Left ventricle myocardium superior (tissue), 1 donor: ENCODE data around the gene SLC39A5. TPM values are rescaled to one million over a fixed set of nuclear protein-coding genes. Genes with fewer than 3 reads are reported as not detected.
A peak's percentile ranks its signal among the peaks of the same experiment; 100 is the strongest.

ENCODE experiments used
- ATAC-seq: fragments of 200-7000 bp; cut with Tn5 transposase; one replicate; pipeline ENCODE4 v1.9.1; 2020; ENCODE audit warnings: mild to moderate bottlenecking, moderate library complexity
- DNase-seq: peaks from one replicate; pipeline ENCODE4 v3.0.0-alpha.2; 2020
- intact Hi-C: fragments of 100-400 bp; cut with micrococcal nuclease; formaldehyde crosslinking; loops from one replicate; pipeline ENCODE4 v1.11.0; 2022
- total RNA-seq: library from RNA; stranded (reverse); fragmentation: NEBNext Ultra II Directional; extraction: Animal tissue kit (Norgen Biotek cat#: 25700); gene quantifications from one replicate; pipeline ENCODE4 v1.2.1, GENCODE V29; 2021
- donor health status: DM: no; HTN: yes; CAD: no; lungs with severe emphysema.

SLC39A5 gene
- total RNA-seq, 1 donor from 2014 or later: not detected

DNA sequence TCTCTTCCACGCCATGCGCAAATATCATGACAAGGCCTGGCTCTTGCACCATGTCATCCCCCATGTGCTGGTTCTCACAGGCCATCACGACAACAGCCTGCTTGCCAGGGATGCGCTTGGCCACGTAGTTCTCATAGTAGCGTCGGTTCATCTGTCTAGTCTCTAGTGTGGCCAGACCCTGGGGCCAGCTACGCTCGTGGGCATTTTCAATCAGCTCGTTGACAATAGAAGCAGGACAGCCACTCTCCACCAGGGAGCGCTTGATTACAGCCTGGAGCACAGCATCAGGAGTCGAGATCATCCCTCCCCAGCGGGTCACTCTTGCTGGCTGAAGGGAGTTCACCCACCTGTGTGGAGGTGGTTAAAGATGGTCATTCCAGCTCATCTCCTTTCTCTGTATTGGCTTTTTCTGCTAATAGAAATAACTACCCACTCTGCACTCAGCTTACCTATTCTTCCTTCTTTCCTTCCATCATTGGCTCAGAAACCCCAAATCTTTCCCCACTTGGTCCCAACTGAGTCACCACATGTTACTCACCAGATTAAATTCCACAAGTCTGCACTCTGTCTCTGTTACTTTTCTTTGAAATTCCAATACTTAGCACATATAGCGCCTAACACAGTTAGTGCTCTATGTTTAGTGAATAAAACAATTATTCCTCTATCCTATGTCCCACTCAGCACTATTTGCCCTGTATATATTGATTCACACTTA, 23.2 kb upstream of the SLC39A5 start:
- ATAC-seq (peak; percentile 77), DNase-seq (peak; percentile 62)
- intact Hi-C loops: no loop called here

DNA sequence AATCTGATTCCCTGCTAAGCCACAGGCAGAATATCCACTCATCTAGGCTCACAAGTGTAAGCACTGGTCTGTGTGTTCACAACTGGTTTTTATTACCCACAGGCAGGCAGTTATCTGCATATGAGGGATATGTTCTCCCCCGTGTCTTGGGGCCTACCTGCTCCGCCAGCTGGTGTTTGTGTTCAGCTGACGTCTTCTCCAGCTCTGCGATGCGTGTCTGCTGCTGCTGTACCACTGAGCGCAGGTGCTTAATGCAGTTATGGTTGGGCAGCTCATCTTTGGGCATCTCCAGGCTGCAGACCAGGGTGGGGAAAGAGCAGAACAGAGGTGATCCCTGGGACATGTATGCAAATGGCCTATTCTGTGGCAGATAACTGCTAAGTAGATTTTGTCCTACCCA, 21.8 kb upstream of the SLC39A5 start:
- ATAC-seq: no peak
- intact Hi-C loops: no loop called here

DNA sequence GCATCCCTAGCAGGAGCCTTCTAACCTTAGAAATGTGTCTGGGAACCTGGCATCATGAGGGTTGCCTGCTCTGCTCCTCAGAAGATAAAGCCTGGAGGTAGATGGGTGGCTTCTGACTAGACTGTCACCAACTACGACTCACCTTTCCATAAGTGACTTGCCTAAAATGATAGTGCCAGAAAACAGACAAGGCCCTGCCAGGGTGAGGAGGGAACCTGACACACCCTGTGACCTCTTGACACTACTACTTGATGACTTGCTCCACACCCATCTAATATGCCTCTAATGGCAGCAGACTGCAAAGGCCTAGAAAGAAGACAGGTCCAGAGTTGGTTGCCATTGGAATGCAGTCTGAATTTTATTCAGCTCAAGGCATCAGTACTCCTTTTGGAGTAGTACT, 17.5 kb upstream of the SLC39A5 start:
- DNase-seq (no peak), ATAC-seq (no peak)
- intact Hi-C loops: no loop called here

More for the DNA sequence above, 21.8 kb upstream of the SLC39A5 start:
- no peak for DNase-seq

DNA sequence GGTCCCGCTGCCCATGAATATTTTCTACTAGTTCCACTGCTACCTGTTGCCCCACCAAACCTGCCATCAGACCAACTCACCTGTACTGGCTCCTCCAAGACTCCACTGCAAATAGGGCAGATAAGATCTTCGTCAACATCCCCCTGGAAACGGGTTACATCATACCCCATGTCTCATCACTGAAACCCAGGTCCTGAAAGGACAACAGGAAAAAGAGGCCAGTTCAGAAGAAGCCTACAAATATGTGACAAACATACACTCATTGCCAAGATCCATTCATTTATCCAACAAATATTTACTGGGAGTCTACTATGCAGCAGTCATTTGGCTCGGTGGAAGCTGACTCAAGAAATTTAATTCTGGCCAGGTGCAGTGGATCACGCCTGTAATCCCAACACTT, 16.0 kb upstream of the SLC39A5 start:
- ATAC-seq (no peak), DNase-seq (no peak)
- intact Hi-C loops: no loop called here

DNA sequence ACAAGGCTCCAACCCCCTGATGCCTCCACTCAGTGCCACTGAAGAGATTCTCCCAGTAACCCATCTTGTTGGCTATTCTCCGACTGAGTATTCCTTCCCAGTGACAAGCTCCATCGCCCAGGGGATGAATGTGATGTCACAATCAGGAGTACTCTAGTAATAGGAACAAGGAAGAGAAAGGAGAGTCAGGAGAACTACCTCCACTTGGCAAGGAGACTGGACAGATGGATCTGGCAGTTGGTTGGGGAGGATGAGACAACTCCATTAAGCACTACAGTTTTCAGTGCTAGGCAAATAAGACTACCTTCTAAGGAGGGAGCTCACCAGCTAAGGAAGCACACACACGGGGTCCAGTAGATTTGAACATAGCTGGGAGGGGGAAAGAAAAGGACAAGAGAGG, 13.4 kb upstream of the SLC39A5 start:
- no peak for ATAC-seq
- intact Hi-C loops: no loop called here
- DNase-seq: no peak

DNA sequence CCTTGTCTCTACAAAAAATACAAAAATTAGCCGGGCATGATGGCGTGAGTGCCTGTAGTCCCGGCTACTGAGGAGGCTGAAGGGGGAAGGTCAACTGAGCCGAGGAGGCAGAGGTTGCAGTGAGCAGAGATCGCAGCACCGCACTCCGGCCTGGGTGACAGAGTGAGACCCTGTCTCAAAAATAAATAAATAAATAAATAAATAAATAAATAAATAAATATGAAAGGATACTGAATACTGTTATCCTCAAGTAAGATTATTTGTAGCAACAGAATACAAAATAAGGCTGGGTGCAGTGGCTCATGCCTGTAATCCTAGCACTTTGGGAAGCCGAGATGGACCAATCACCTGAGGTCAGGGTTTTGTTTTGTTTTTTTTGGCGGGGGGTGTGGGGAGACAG, 10.0 kb upstream of the SLC39A5 start:
- intact Hi-C loops: no loop called here
- DNase-seq (no peak), ATAC-seq (no peak)

DNA sequence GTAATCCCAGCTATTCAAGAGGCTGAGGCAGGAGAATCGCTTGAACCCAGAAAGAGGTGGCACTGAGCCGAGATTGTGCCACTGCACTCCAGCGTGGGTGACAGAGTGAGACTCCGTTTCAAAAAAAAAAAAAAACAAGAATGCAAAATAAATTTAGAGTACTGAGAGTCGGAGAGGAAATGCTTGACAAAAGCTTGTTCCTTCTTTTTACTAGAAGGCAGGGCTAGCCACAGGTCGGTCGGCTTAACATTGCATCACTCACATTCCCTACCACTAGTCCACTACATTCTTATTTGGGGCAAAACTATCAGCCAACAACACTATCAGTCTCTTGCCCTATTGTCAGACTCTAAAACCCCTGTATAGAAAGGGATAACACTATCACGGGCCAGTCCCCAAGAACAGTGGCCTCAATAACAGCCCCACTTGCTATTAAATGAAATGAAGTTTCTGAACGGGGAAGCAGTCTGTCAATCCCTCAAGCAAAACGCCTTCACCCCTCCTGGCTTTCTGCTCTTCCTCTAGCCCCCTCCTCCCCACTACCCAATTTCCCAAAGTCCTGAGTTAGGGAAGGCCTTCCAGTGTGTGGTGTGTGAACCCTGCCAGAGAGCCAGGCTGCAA, 9.1 kb upstream of the SLC39A5 start:
- no peak for DNase-seq
- intact Hi-C loops: no loop called here
- no peak for ATAC-seq

DNA sequence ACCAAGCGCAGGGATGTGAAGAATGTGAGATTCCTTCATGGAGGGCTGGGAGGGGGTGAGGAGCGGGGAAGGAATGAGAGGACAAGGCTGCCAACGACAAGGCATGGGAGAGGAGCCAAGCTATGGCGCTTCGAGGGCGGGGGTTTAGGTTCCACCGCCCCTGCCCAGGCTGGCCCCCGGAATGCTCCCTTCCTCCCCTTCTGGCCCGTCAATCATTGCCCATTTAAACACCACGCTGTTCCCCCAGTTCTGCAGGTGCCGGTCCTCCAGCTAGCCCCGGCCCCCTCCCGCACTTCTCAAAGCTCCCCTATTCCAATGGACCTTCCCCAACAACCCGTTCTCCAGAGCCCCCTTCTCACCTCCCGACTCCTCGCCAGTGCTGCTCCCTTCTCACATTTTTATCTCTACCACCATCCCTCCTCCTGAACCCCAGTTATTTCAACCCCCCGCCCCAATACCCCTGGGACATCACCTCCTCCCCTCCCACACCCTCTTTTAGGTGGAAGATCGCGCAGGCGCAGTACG, 8.6 kb upstream of the SLC39A5 start:
- DNase-seq: peak; percentile 65

DNA sequence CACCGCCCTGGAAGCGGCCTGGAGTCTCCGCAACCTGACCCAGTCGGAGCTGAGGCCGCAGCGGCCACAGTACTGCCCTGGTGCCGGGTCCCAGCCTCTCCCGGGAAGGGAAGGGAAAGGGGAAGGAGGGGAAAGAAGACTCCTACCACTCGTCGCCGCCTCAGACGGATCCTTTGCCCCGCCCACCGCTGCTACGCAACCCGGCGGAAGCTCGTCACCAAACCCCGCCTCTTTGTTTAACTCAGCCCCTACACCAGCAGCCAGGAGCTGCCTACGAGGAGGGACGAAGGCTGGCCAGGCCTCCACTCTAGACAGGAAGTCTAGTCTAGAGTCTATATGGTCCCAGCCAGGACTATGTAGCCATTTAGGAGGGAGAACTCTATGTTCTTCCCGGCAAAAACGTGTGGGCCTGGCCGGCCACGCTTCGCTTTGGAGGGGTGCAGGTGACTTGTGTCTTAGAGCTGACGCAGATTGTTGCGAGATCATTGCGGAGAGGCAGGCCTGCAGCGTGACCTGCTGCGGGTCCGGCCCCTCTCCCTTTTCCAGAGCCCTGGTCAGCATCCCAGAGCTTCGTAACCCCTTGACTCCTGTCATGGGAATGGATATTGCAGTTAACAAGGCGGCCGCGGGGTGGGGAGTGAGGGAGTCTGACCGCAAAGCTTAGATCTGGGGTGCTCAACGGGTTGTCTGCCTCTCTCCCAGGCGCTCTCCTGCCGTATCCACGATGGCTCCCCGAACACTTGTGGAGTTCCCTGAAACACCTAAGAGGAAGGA, 7.9 kb upstream of the SLC39A5 start, which contains the start of gene RNF41:
Gene RNF41 (minus strand): TSS at position 166 of the 774 bp plus-strand sequence. CDS start 7,875 bp downstream, outside the sequence.
- ATAC-seq (peak; percentile 90), DNase-seq (peak; percentile 98)
- intact Hi-C loops: no loop called here

More for the DNA sequence above, 8.6 kb upstream of the SLC39A5 start:
- intact Hi-C loops: no loop called here
- ATAC-seq: peak; percentile 42

DNA sequence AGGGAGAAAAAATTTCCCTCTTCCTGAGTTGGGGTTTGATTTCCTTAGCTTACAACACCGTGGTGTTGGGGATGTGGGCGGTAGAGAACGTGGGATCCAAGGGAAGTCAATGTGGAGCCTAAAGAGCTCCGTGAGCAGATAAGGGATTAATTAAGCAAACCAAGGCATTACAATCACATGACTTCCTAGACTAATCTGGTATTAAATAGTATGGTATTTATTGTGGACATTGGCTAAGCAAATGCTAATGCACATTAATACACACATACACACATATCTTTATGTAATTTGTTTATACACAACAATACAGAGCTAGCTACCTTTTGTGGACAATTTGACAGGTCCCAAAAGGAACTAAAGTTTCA, 7.3 kb upstream of the SLC39A5 start:
- no peak for ATAC-seq
- intact Hi-C loops: no loop called here
- no peak for DNase-seq

DNA sequence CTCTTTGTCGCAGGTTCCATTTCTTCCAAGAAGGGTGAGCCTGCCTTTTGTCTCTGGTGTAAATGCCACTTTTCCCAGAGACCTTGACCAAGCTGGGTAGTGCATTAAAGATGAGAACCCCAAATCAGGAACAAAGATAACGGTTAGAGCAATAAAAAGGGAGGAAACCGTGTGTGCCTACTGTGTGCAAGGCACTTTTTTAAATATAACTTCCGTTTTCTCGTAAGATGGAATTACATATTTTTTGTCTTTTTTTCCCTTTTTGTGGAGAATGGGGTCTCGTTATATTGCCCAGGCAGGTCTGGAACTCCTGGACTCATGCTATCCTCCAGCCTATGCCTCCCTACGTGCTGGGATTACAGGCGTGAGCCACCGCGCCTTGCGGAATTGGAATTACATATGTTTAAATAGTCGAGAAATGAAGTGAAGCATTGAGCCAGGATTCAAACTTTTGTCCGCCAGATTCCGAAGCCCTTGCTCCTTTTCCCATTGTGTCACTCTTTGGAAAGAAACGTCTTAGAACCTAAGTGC, 6.2 kb upstream of the SLC39A5 start:
- no peak for DNase-seq
- intact Hi-C loops: no loop called here
- ATAC-seq: no peak

DNA sequence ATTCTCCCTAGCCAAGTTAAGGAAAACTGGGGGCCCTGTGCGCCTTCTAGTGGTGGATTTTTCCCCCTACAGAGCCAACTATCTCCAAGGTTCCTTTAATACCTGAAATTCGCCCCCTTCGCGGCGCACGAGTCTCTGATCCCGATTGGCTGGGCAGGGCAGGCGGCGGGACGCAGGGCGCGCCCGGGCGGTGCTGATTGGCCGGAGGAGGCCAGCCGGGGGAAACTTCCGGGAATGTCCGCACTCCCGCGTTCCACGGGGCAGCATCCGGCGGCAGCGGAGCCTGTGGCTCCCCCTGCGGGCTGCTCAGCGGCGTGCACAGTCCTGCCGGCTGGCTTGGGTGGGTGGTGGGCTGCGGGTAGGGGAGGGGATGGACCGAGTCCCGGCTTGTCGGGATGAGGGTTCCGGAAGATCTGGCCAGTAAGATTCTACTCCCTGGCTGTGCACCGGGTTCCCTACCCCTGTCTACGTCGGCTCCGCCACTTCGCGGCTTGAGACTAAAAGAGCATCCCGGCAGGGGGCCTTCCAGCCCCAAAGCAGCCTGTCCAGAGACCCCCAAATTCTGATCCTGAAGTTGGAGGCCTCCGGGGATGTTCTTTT, 5.6 kb upstream of the SLC39A5 start, which contains the start of gene NABP2:
Gene NABP2 (plus strand): TSS at position 241 of the 600 bp plus-strand sequence. CDS start 515 bp downstream, outside the sequence.
- intact Hi-C loops: no loop called here
- peak; percentile 85 for ATAC-seq
- peak; percentile 99 for DNase-seq

DNA sequence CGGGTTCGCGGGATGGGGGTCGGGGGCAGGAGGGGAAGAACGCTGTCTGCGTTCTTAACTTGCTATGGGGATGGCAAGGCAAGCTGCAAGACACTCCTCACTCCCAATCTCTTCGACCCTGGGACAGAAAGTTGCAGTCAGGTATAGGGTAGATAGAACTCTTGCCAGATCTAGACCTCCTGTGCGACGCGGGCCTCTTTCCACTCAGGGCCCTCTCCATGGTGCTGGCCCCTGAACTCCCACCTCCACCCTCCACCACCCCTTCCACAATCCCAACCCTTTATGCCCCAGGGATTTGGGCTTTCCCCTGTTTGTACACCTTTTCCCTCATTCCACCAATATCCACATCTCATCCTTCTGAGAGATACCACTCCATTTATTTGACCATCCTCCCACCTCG, 4.9 kb upstream of the SLC39A5 start:
- ATAC-seq (no peak), DNase-seq (no peak)
- intact Hi-C loops: no loop called here

DNA sequence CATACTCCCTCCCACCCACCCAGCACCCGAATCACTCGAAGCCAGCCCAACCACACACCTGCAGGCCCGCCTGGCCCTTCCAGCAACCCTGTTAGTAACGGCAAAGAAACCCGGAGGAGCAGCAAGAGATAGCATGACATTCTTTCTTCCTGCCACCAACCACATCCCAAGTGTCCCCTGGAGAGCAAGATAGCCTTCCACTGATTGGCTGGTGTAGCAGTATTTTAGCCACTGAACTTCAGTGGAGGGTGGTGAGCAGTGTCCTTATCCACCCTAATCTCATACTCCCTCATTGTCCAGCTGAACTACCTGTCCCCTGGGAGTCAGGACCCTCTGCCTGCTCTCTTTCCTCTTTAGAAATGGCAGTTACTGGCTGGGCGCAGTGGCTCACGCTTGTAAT, 769 bp upstream of the SLC39A5 start:
- intact Hi-C loops: no loop called here
- no peak for ATAC-seq

DNA sequence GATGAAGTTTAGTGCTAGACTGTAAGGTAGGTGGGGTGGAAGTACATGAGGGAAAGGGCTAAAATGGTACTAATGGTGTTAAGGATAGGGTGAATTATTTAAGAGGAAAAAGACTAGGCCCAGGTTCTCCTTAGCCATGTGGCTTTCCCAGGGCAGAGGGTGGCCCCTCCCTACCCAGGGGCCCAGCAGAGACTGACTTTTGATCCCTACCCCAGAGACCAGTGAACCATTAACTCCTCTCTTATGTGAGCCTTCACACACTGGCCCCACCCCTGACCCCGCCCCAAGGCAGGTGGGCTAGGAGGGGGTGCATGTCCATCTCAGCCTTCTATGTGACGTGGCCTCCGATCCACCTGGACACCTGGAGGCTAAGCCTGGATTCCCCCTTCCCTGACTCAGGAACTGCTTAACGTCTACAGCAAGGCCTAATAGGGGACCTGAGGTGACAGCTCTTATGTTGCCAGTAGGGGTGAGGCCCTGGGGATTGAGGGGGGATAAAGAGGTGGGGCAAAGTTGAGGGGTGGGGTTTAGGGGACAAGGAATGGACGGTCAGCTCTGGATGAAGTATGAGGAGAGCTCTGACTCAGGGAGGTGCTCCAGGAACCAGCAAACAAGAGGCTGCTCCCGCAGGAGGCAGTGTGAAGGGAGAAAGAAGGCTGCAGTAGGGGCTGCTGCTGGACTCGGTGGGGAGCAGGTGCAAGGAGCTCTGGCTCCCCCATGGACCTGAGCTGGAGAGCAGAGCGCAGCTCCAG, 757 bp downstream of the SLC39A5 start:
- ATAC-seq: peak; percentile 35
- intact Hi-C loops: no loop called here
- DNase-seq: no peak

More for the DNA sequence above, 769 bp upstream of the SLC39A5 start:
- DNase-seq: no peak

DNA sequence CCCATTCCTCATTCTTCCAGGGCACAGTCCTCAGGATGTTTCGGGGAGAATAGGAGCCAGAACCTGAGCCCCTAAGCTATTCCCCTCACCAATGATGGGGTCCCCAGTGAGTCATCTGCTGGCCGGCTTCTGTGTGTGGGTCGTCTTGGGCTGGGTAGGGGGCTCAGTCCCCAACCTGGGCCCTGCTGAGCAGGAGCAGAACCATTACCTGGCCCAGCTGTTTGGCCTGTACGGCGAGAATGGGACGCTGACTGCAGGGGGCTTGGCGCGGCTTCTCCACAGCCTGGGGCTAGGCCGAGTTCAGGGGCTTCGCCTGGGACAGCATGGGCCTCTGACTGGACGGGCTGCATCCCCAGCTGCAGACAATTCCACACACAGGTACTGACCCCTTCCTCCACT, 1.3 kb downstream of the SLC39A5 start:
- DNase-seq (no peak), ATAC-seq (no peak)
- intact Hi-C loops: no loop called here

DNA sequence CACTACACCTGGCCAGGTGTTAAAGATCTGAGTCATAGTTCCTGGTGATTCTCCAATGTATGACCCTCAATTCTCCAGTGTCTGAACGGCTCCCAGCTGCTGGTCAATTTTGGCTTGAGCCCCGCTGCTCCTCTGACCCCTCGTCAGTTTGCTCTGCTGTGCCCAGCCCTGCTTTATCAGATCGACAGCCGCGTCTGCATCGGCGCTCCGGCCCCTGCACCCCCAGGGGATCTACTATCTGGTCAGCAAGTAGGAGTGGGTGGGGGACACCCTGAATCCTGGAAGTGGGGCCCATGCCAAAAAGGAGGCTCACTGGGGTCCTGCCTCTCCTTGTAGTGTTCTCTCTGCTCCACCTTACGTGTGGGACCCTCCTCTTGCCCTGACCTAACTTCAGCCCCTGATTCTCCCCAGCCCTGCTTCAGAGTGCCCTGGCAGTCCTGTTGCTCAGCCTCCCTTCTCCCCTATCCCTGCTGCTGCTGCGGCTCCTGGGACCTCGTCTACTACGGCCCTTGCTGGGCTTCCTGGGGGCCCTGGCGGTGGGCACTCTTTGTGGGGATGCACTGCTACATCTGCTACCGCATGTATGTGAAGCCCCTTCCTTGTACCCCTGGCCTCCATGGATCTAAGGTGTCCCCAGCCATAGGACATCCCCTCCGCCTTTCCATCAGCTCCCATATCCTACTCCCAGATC, 5.0 kb downstream of the SLC39A5 start:
- no peak for DNase-seq
- no peak for ATAC-seq
- intact Hi-C loops: no loop called here

DNA sequence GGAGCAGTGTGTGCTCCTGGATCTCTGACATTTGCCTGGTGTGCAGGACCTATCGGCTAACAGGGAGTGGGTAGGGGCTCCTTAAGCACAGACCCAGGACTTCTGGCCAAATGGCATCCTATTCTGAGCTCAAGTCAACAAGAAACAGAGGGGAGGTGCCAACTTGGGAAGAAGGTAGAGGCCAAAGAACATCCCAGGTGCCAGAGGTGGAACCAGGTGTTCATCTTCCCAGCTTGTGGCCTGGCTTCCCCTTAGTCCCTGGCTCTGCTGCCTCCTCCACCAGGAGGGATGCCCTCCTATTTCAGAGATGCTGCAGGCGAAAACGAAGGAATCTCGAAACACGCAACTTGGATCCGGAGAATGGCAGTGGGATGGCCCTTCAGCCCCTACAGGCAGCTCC, 6.2 kb downstream of the SLC39A5 start:
- no peak for ATAC-seq
- no peak for DNase-seq
- intact Hi-C loops: no loop called here
